ENCODE results near the gene ARMS2.

ARMS2 gene, protein sequence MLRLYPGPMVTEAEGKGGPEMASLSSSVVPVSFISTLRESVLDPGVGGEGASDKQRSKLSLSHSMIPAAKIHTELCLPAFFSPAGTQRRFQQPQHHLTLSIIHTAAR

GRCh38 chr10:122454603-122455080 is at the start of gene ARMS2:
ARMS2 (plus strand) TSS chr10:122454653; CDS start chr10:122454728, 75 bp downstream.
- TF ChIP-seq CTCF (IDR thresholded peaks at IDR 0.05; ENCODE audit: low read depth, low read length) = no peak
- H3K4me3 ChIP-seq (ENCODE audit: low read depth, low read length) = no peak within 1 kb of the TSS

- H3K4me3 ChIP-seq (ENCODE audit: low read depth, low read length) = no peak overlapping the region
- no peak for TF ChIP-seq CTCF (IDR thresholded peaks at IDR 0.05; ENCODE audit: low read depth, low read length)
Observed at GRCh38 chr10:122407375-122408125, 46.9 kb upstream of the ARMS2 start.

- no peak overlapping the region for H3K4me3 ChIP-seq (ENCODE audit: low read depth, low read length)
- TF ChIP-seq CTCF (IDR thresholded peaks at IDR 0.05; ENCODE audit: low read depth, low read length) = no peak
Observed at GRCh38 chr10:122413327-122413726, 41.1 kb upstream of the ARMS2 start.

- no peak for TF ChIP-seq CTCF (IDR thresholded peaks at IDR 0.05; ENCODE audit: low read depth, low read length)
- no peak overlapping the region for H3K4me3 ChIP-seq (ENCODE audit: low read depth, low read length)
Observed at GRCh38 chr10:122417667-122418066, 36.8 kb upstream of the ARMS2 start.

- no peak for TF ChIP-seq CTCF (IDR thresholded peaks at IDR 0.05; ENCODE audit: low read depth, low read length)
- H3K4me3 ChIP-seq (ENCODE audit: low read depth, low read length) = no peak overlapping the region
Observed at GRCh38 chr10:122419016-122419415, 35.4 kb upstream of the ARMS2 start.

DNA sequence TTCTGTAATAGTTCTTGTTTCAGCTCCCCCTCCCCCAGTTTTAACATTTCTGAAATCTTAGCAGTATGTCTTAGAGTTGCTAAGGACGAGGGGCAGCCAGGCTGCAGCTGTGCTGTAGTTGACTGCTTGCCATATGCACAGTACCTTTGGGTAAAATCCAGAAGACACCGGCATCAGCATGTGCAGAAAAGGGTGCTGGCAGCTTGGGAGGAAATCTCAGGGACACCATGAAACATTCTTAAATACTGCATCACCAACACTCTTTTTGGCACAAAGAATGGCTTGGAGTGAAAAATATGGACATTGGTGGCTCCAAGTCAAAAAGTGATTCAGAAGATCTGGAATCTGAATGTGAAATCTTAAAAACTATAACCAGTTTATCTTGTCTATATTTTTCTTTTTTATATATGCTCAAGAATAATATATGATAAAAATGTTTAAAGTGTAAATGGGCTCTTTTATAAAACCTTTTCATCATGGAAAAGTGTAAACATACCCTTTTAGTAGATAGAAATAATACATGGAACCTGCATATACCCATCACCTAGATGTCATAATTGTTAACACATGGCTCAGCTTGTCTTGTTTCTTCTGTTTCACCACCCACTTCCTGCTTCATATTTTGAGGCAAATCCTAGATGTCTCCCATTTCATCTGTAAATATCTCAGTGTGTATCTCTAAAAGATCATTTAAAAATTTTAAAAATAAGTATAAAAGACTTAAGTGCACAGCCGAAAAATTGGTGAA is 34.4 kb upstream of the ARMS2 start:
- TF ChIP-seq CTCF (IDR thresholded peaks at IDR 0.05; ENCODE audit: low read depth, low read length) = no peak
- H3K4me3 ChIP-seq (ENCODE audit: low read depth, low read length) = no peak overlapping the region

DNA sequence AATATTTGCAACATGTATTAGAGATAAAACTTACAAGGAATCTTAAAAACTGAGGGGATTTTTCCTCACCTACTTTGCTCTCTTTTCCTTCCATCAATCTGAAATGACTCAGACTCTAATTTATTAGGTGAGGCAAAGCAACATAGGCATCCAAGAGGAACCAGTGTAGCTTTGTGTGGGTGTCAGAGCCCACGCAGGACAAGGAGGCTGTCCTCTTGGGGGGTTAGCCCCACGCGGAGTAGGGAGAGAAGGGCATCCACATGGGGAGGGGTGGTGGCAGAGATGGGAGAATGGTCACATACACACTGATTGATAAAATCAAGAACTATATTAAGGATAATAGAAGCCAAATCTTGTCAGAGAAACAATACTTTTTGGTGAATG is 33.8 kb upstream of the ARMS2 start:
- no peak for TF ChIP-seq CTCF (IDR thresholded peaks at IDR 0.05; ENCODE audit: low read depth, low read length)
- no peak overlapping the region for H3K4me3 ChIP-seq (ENCODE audit: low read depth, low read length)

Measured in WI38 (cell line).